KMS-11 (cell line): Measurements from ENCODE around the gene USP8.
"Not testable (repeated sequence)": the region's sequence is repeated elsewhere in the genome, so short reads cannot be mapped to it uniquely, and the experiment has no call there.

Experiments used
- H2AFZ ChIP-seq: fragments of 200-600 bp; sonication (generic); 2 replicates; pipeline ENCODE4 v1.6.1; 2016; ENCODE audit warnings: antibody characterized with exemption, mixed run types, low read depth
- H3K27ac ChIP-seq: fragments of 200-600 bp; sonication (generic); 2 replicates; pipeline ENCODE4 v1.6.1; 2016; ENCODE audit warnings: mild to moderate bottlenecking, mixed run types
- H3K27me3 ChIP-seq: fragments of 200-600 bp; sonication (generic); 2 replicates; pipeline ENCODE4 v1.6.1; 2017; ENCODE audit warnings: mild to moderate bottlenecking, low read depth, mixed run types, moderate library complexity; ENCODE audit not compliant: insufficient read depth
- H3K36me3 ChIP-seq: fragments of 200-600 bp; sonication (generic); 2 replicates; pipeline ENCODE4 v1.6.1; 2017; ENCODE audit warnings: mild to moderate bottlenecking, mixed run types; ENCODE audit not compliant: insufficient read depth
- H3K4me1 ChIP-seq: fragments of 200-600 bp; sonication (generic); 2 replicates; pipeline ENCODE4 v1.6.1; 2016; ENCODE audit warnings: mild to moderate bottlenecking, low read depth, mixed run types; ENCODE audit not compliant: poor library complexity, severe bottlenecking
- H3K4me2 ChIP-seq: fragments of 200-600 bp; sonication (generic); 2 replicates; pipeline ENCODE4 v1.7.0; 2016; ENCODE audit warnings: mild to moderate bottlenecking, mixed run types
- H3K4me3 ChIP-seq: fragments of 200-600 bp; sonication (generic); IDR thresholded peaks from 2 replicates; pipeline ENCODE4 v1.6.1; 2017; ENCODE audit warnings: low read depth, low read length, mixed read lengths; ENCODE audit not compliant: insufficient read depth
- H3K79me2 ChIP-seq: fragments of 200-600 bp; sonication (generic); 2 replicates; pipeline ENCODE4 v1.6.1; 2016; ENCODE audit warnings: low read depth, mixed run types; ENCODE audit not compliant: insufficient read depth
- H3K9ac ChIP-seq: fragments of 200-600 bp; sonication (generic); 2 replicates; pipeline ENCODE4 v1.6.1; 2016; ENCODE audit warnings: mild to moderate bottlenecking, mixed run types
- H4K20me1 ChIP-seq: fragments of 200-600 bp; sonication (generic); 2 replicates; pipeline ENCODE4 v1.6.1; 2016; ENCODE audit warnings: mild to moderate bottlenecking, mixed run types; ENCODE audit not compliant: insufficient read depth
- CTCF ChIP-seq: fragments of 200-600 bp; sonication (generic); conservative IDR thresholded peaks from 2 replicates; pipeline ENCODE4 v1.6.1; 2017; ENCODE audit warnings: low read depth, mild to moderate bottlenecking, antibody characterized with exemption, low read length, moderate library complexity, mixed read lengths

Gene USP8

GRCh38 chr15:50418041-50418583, 6.1 kb upstream of the USP8 start:
- H3K79me2 ChIP-seq: no peaks in the 10 kb centered on the region
- no peaks in the 10 kb centered on the region for H3K36me3 ChIP-seq
- H3K27ac ChIP-seq: no peak overlapping the region
- no peak for TF ChIP-seq CTCF
- no peaks in the 10 kb centered on the region for H4K20me1 ChIP-seq
- no peaks in the 10 kb centered on the region for H3K4me1 ChIP-seq
- H3K4me2 ChIP-seq: no peak overlapping the region
- no peak overlapping the region for H3K9ac ChIP-seq
- H2AFZ ChIP-seq: no peak overlapping the region
- no peaks in the 10 kb centered on the region for H3K27me3 ChIP-seq
- H3K4me3 ChIP-seq: no peak overlapping the region

GRCh38 chr15:50425219-50425618, 1.0 kb downstream of the USP8 start:
- Histone ChIP-seq H3K4me2 (peak overlapping the region; percentile 96), H3K9ac (peak overlapping the region; percentile 65; the same call in 1 of the 2 replicates), H2AFZ (no peak overlapping the region), H3K27me3 (no peaks in the 10 kb centered on the region), H3K27ac (peak overlapping the region; percentile 58; the same call in 1 of the 2 replicates), H4K20me1 (no peaks in the 10 kb centered on the region), H3K4me1 (peaks cover 18% of the 10 kb centered on the region), H3K79me2 (peaks cover 56% of the 10 kb centered on the region), H3K36me3 (no peaks in the 10 kb centered on the region), H3K4me3 (no peak overlapping the region)
- TF ChIP-seq CTCF: no peak

GRCh38 chr15:50425678-50426246, 1.6 kb downstream of the USP8 start:
- peak overlapping the region; percentile 65; the same call in 1 of the 2 replicates for H3K9ac ChIP-seq
- peak overlapping the region; percentile 58; the same call in 1 of the 2 replicates for H3K27ac ChIP-seq

GRCh38 chr15:50426428-50426827, 2.2 kb downstream of the USP8 start:
- Histone ChIP-seq H4K20me1 (no peaks in the 10 kb centered on the region), H3K9ac (no peak overlapping the region), H3K36me3 (no peaks in the 10 kb centered on the region), H3K79me2 (peaks cover 67% of the 10 kb centered on the region), H3K27me3 (no peaks in the 10 kb centered on the region), H3K4me1 (peaks cover 18% of the 10 kb centered on the region), H3K4me2 (no peak overlapping the region), H2AFZ (no peak overlapping the region), H3K27ac (no peak overlapping the region), H3K4me3 (no peak overlapping the region)
- TF ChIP-seq CTCF: no peak

More at GRCh38 chr15:50425678-50426246, 1.6 kb downstream of the USP8 start:
- not testable (repeated sequence) for H3K36me3 ChIP-seq, H2AFZ ChIP-seq, H3K4me3 ChIP-seq, H3K27me3 ChIP-seq, H4K20me1 ChIP-seq
- Histone ChIP-seq H3K79me2 (peaks cover 62% of the 10 kb centered on the region), H3K4me1 (peaks cover 18% of the 10 kb centered on the region), H3K4me2 (peak overlapping the region; percentile 96)

- no peaks in the 10 kb centered on the region; the same call in 1 of the 2 replicates for H4K20me1 ChIP-seq
- TF ChIP-seq CTCF: no peak
- H3K4me1 ChIP-seq: peaks cover 5% of the 10 kb centered on the region
- no peak overlapping the region for H3K27ac ChIP-seq
- no peak overlapping the region for H2AFZ ChIP-seq
- H3K9ac ChIP-seq: no peak overlapping the region
- H3K4me3 ChIP-seq: no peak overlapping the region
- no peaks in the 10 kb centered on the region for H3K27me3 ChIP-seq
- H3K79me2 ChIP-seq: peaks cover 81% of the 10 kb centered on the region
- H3K4me2 ChIP-seq: no peak overlapping the region
- no peaks in the 10 kb centered on the region for H3K36me3 ChIP-seq
Measured at GRCh38 chr15:50431204-50431603, 7.0 kb downstream of the USP8 start.
